ENCODE measurements around the gene SRRM1. TPM values are rescaled to one million over a fixed set of nuclear protein-coding genes. Genes with fewer than 3 reads are reported as not detected.
"Not testable (repeated sequence)": the region's sequence is repeated elsewhere in the genome, so short reads cannot be mapped to it uniquely, and the experiment has no call there.

Gene SRRM1
- total RNA-seq, 4 donors from 2014 or later: 73.0 to 323 (median 97.0) TPM

- H3K36me3 ChIP-seq: no peaks in the 10 kb centered on the region
- no peak overlapping the region for H3K4me3 ChIP-seq
- H3K9me3 ChIP-seq: no peaks in the 10 kb centered on the region
- no peak for TF ChIP-seq EP300 (IDR thresholded peaks at IDR 0.05)
- TF ChIP-seq POLR2A (IDR thresholded peaks at IDR 0.05): no peak
- no peak for TF ChIP-seq POLR2AphosphoS5 (IDR thresholded peaks at IDR 0.05)
- TF ChIP-seq CTCF (IDR thresholded peaks at IDR 0.05): no peak
- DNase-seq (ENCODE audit: low spot score in 2 of 2): no peak
- no peaks in the 10 kb centered on the region for H3K27me3 ChIP-seq
- 76% methylated on average over 6 of the region's 7 CpGs for WGBS
- H3K4me1 ChIP-seq: peaks cover 15% of the 10 kb centered on the region
- H3K27ac ChIP-seq: no peak overlapping the region
Observed at GRCh38 chr1:24695202-24695974, 52.3 kb downstream of the SRRM1 start.

- Histone ChIP-seq H3K4me3 (no peak overlapping the region), H3K27me3 (no peaks in the 10 kb centered on the region), H3K4me1 (peaks cover 15% of the 10 kb centered on the region), H3K27ac (no peak overlapping the region), H3K9me3 (no peaks in the 10 kb centered on the region), H3K36me3 (no peaks in the 10 kb centered on the region)
- 95% methylated on average over 5 of the region's 5 CpGs for WGBS
- no peak for DNase-seq (ENCODE audit: low spot score in 2 of 2)
- TF ChIP-seq EP300 (IDR thresholded peaks at IDR 0.05): no peak
- no peak for TF ChIP-seq POLR2A (IDR thresholded peaks at IDR 0.05)
- no peak for TF ChIP-seq POLR2AphosphoS5 (IDR thresholded peaks at IDR 0.05)
- no peak for TF ChIP-seq CTCF (IDR thresholded peaks at IDR 0.05)
Observed at GRCh38 chr1:24696041-24696755, 53.1 kb downstream of the SRRM1 start.

- DNase-seq (ENCODE audit: low spot score in 2 of 2): no peak
- H3K36me3 ChIP-seq: no peaks in the 10 kb centered on the region
- no peaks in the 10 kb centered on the region for H3K9me3 ChIP-seq
- H3K27ac ChIP-seq: no peak overlapping the region
- H3K4me1 ChIP-seq: peaks cover 15% of the 10 kb centered on the region
- H3K27me3 ChIP-seq: no peaks in the 10 kb centered on the region
- WGBS: 91% methylated on average over 15 of the region's 15 CpGs
- no peak overlapping the region for H3K4me3 ChIP-seq
- TF ChIP-seq EP300 (IDR thresholded peaks at IDR 0.05): no peak
- no peak for TF ChIP-seq CTCF (IDR thresholded peaks at IDR 0.05)
- TF ChIP-seq POLR2AphosphoS5 (IDR thresholded peaks at IDR 0.05): no peak
- TF ChIP-seq POLR2A (IDR thresholded peaks at IDR 0.05): no peak
Observed at GRCh38 chr1:24696756-24697330, 53.7 kb downstream of the SRRM1 start.

GRCh38 chr1:24697453-24698001 lies 54.4 kb downstream of the SRRM1 start:
- H3K36me3 ChIP-seq; DNase-seq (ENCODE audit: low spot score in 2 of 2); H3K27ac ChIP-seq; H3K9me3 ChIP-seq; H3K4me3 ChIP-seq; H3K27me3 ChIP-seq: not testable (repeated sequence)
- WGBS: 95% methylated on average over 7 of the region's 7 CpGs
- peaks cover 15% of the 10 kb centered on the region for H3K4me1 ChIP-seq

GRCh38 chr1:24698326-24698725 lies 55.2 kb downstream of the SRRM1 start:
- H3K27me3 ChIP-seq; DNase-seq (ENCODE audit: low spot score in 2 of 2); H3K36me3 ChIP-seq; H3K27ac ChIP-seq; H3K4me3 ChIP-seq; H3K9me3 ChIP-seq: not testable (repeated sequence)
- 95% methylated on average over 8 of the region's 8 CpGs for WGBS
- peaks cover 15% of the 10 kb centered on the region for H3K4me1 ChIP-seq

GRCh38 chr1:24699628-24700027 lies 56.5 kb downstream of the SRRM1 start:
- H3K9me3 ChIP-seq: no peaks in the 10 kb centered on the region
- H3K27me3 ChIP-seq: no peaks in the 10 kb centered on the region
- DNase-seq (ENCODE audit: low spot score in 2 of 2): no peak
- H3K27ac ChIP-seq: no peak overlapping the region
- WGBS: 87% methylated on average over 5 of the region's 7 CpGs
- H3K4me1 ChIP-seq: peaks cover 11% of the 10 kb centered on the region
- no peaks in the 10 kb centered on the region for H3K36me3 ChIP-seq
- no peak overlapping the region for H3K4me3 ChIP-seq
- no peak for TF ChIP-seq POLR2A (IDR thresholded peaks at IDR 0.05)
- TF ChIP-seq EP300 (IDR thresholded peaks at IDR 0.05): no peak
- no peak for TF ChIP-seq CTCF (IDR thresholded peaks at IDR 0.05)
- no peak for TF ChIP-seq POLR2AphosphoS5 (IDR thresholded peaks at IDR 0.05)
